IMR-90 (cell line): Measurements from ENCODE around the gene NT5DC1. TPM values are rescaled to one million over a fixed set of nuclear protein-coding genes. Genes with fewer than 3 reads are reported as not detected.

ENCODE experiments used
- ATAC-seq: fragments of 200-7000 bp; cut with Tn5 transposase; 2 replicates; pipeline ENCODE4 v1.9.1; 2020; ENCODE audit warnings: low read depth, mild to moderate bottlenecking, moderate library complexity
- BruUV-seq: library from RNA; stranded (reverse); fragments of 400-500 nt; replicated peaks from 2 replicates; lab custom pipeline; 2021; lab: Mats Ljungman, UMichigan
- CTCF ChIA-PET: fragments of 300-600 bp; formaldehyde crosslinking; extraction: SDS; loops from one replicate; lab custom pipeline; 2021; ENCODE audit warnings: antibody characterized with exemption; lab: Yijun Ruan, JAX
- POLR2A ChIA-PET: fragments of 300-600 bp; sonication (Branson Sonifier 250); formaldehyde crosslinking; loops from one replicate; lab custom pipeline; 2022; ENCODE audit warnings: antibody characterized with exemption; ENCODE audit not compliant: unreplicated experiment; lab: Charles Lee
- DNase-seq: peaks from one replicate; pipeline ENCODE4 v3.0.0; 2013
- H2AFZ ChIP-seq: replicated peaks from 2 replicates; pipeline ENCODE3; 2013; ENCODE audit warnings: low read length, mild to moderate bottlenecking; ENCODE audit not compliant: poor library complexity
- H2AK5ac ChIP-seq: 2 replicates; pipeline ENCODE4 v1.6.1; 2013; ENCODE audit warnings: low read depth, low read length, inconsistent platforms
- H2AK9ac ChIP-seq: replicated peaks from 2 replicates; pipeline ENCODE3; 2013; ENCODE audit warnings: mild to moderate bottlenecking, low read depth, low read length, moderate library complexity; ENCODE audit not compliant: poor library complexity
- H2BK120ac ChIP-seq: 2 replicates; pipeline ENCODE4 v1.6.1; 2013; ENCODE audit warnings: low read depth, low read length, inconsistent platforms
- H2BK15ac ChIP-seq: 3 replicates; pipeline ENCODE4 v1.6.1; 2013; ENCODE audit warnings: low read depth, low read length, inconsistent platforms
- H2BK20ac ChIP-seq: 2 replicates; pipeline ENCODE4 v1.6.1; 2013; ENCODE audit warnings: low read depth, mild to moderate bottlenecking, inconsistent platforms, low read length, moderate library complexity
- H2BK5ac ChIP-seq: 2 replicates; pipeline ENCODE4 v1.6.1; 2013; ENCODE audit warnings: mild to moderate bottlenecking, low read depth, low read length, inconsistent platforms; ENCODE audit not compliant: poor library complexity, severe bottlenecking
- H3K14ac ChIP-seq: replicated peaks from 2 replicates; pipeline ENCODE4 v1.6.1; 2013; ENCODE audit warnings: low read depth, low read length, inconsistent platforms
- H3K18ac ChIP-seq: 2 replicates; pipeline ENCODE4 v1.6.1; 2013; ENCODE audit warnings: low read depth, low read length, control low read depth
- H3K23ac ChIP-seq: 2 replicates; pipeline ENCODE4 v1.6.1; 2013; ENCODE audit warnings: low read depth, low read length, inconsistent platforms
- H3K27ac ChIP-seq: 2 replicates; pipeline ENCODE4 v1.5.1; 2013; ENCODE audit warnings: mild to moderate bottlenecking, control low read depth, low read length; ENCODE audit not compliant: insufficient read depth
- H3K27me3 ChIP-seq: 2 replicates; pipeline ENCODE4 v1.6.1; 2013; ENCODE audit warnings: low read length; ENCODE audit not compliant: control insufficient read depth, insufficient read depth
- H3K36me3 ChIP-seq: 2 replicates; pipeline ENCODE4 v1.6.1; 2013; ENCODE audit warnings: low read length, mixed read lengths; ENCODE audit not compliant: control insufficient read depth, insufficient read depth
- H3K4ac ChIP-seq: 2 replicates; pipeline ENCODE4 v1.6.1; 2013; ENCODE audit warnings: low read depth, low read length, inconsistent platforms
- H3K4me1 ChIP-seq: 2 replicates; pipeline ENCODE4 v1.6.1; 2013; ENCODE audit warnings: low read length, mixed read lengths; ENCODE audit not compliant: control insufficient read depth, insufficient read depth
- H3K4me2 ChIP-seq: 2 replicates; pipeline ENCODE4 v1.6.1; 2013; ENCODE audit warnings: low read depth, mild to moderate bottlenecking, control low read depth, low read length, moderate library complexity
- H3K4me3 ChIP-seq: 2 replicates; pipeline ENCODE4 v1.5.1; 2013; ENCODE audit warnings: low read depth, mild to moderate bottlenecking, control low read depth, low read length, moderate library complexity; ENCODE audit not compliant: insufficient read depth
- H3K56ac ChIP-seq: 2 replicates; pipeline ENCODE4 v1.6.1; 2013; ENCODE audit warnings: low read length, inconsistent platforms; ENCODE audit not compliant: insufficient read depth; ENCODE audit errors: extremely low read depth
- H3K79me1 ChIP-seq, 2 experiments: 2 replicates each; pipeline ENCODE4 v1.6.1; 2013; ENCODE audit warnings: low read length in 2 of 2, inconsistent platforms in 1 of 2, low read depth in 1 of 2
- H3K9ac ChIP-seq: 2 replicates; pipeline ENCODE4 v1.6.1; 2013; ENCODE audit warnings: low read depth, low read length, control low read depth
- H3K9me1 ChIP-seq: 2 replicates; pipeline ENCODE4 v1.6.1; 2013; ENCODE audit warnings: low read length, inconsistent platforms; ENCODE audit not compliant: insufficient read depth
- H3K9me3 ChIP-seq: 2 replicates; pipeline ENCODE4 v1.6.1; 2013; ENCODE audit warnings: low read length; ENCODE audit not compliant: control insufficient read depth, insufficient read depth
- H4K20me1 ChIP-seq: 2 replicates; pipeline ENCODE4 v1.6.1; 2013; ENCODE audit warnings: low read length, inconsistent platforms; ENCODE audit not compliant: insufficient read depth
- H4K5ac ChIP-seq: 2 replicates; pipeline ENCODE4 v1.6.1; 2013; ENCODE audit warnings: mild to moderate bottlenecking, low read depth, low read length, control low read depth
- H4K8ac ChIP-seq, 2 experiments: 2 replicates each; pipeline ENCODE4 v1.6.1; 2013; ENCODE audit warnings: low read depth in 2 of 2, low read length in 2 of 2, control low read depth in 1 of 2, inconsistent platforms in 1 of 2
- H4K91ac ChIP-seq: 2 replicates; pipeline ENCODE4 v1.6.1; 2013; ENCODE audit warnings: low read depth, low read length, inconsistent platforms; ENCODE audit not compliant: insufficient read depth
- BHLHE40 ChIP-seq: fragments of 150-350 bp; IDR thresholded peaks from 2 replicates; pipeline ENCODE4 v1.6.1; 2016; ENCODE audit warnings: mild to moderate bottlenecking, low read depth, low read length
- CEBPB ChIP-seq: IDR thresholded peaks from 2 replicates; pipeline ENCODE4 v1.6.1; 2012; ENCODE audit warnings: low read depth, low read length, improper control_type of control experiment
- CHD1 ChIP-seq: IDR thresholded peaks from 2 replicates; pipeline ENCODE4 v1.6.1; 2012; ENCODE audit warnings: low read depth, low read length, improper control_type of control experiment
- CTCF ChIP-seq: conservative IDR thresholded peaks from 2 replicates; pipeline ENCODE4 v1.5.1; 2012; ENCODE audit warnings: mild to moderate bottlenecking, low read depth, low read length, improper control_type of control experiment
- ELK1 ChIP-seq: fragments of 150-350 bp; IDR thresholded peaks from 2 replicates; pipeline ENCODE4 v1.6.1; 2016; ENCODE audit warnings: low read depth, mild to moderate bottlenecking, low read length, moderate library complexity, borderline replicate concordance
- MXI1 ChIP-seq: IDR thresholded peaks from 2 replicates; pipeline ENCODE4 v1.6.1; 2012; ENCODE audit warnings: low read depth, mild to moderate bottlenecking, low read length, moderate library complexity, borderline replicate concordance
- NFE2L2 ChIP-seq: fragments of 150-350 bp; IDR thresholded peaks from 2 replicates; pipeline ENCODE4 v1.6.1; 2016; ENCODE audit warnings: low read depth, mild to moderate bottlenecking, low read length
- POLR2A ChIP-seq: IDR thresholded peaks from 2 replicates; pipeline ENCODE4 v1.6.1; 2012; ENCODE audit warnings: mild to moderate bottlenecking, low read depth, low read length
- RAD21 ChIP-seq: IDR thresholded peaks from 2 replicates; pipeline ENCODE4 v1.6.1; 2012; ENCODE audit warnings: low read length, improper control_type of control experiment
- RCOR1 ChIP-seq: IDR thresholded peaks from 2 replicates; pipeline ENCODE4 v1.6.1; 2012; ENCODE audit warnings: mild to moderate bottlenecking, low read length, improper control_type of control experiment; ENCODE audit not compliant: insufficient replicate concordance
- SMC3 ChIP-seq: fragments of 150-350 bp; IDR thresholded peaks from 2 replicates; pipeline ENCODE4 v1.6.1; 2016; ENCODE audit warnings: low read depth, mild to moderate bottlenecking, antibody characterized with exemption, low read length, moderate library complexity
- USF2 ChIP-seq: fragments of 150-350 bp; IDR thresholded peaks from 2 replicates; pipeline ENCODE4 v1.6.1; 2017; ENCODE audit warnings: mild to moderate bottlenecking, antibody characterized with exemption, low read length, low read depth
- WGBS, 2 experiments: methylation state at CpG; one replicate each; pipeline versions ENCODE4 v1.1.5 to v1.1.7; 2013; ENCODE audit warnings: missing lambda C conversion rate in 2 of 2; ENCODE audit not compliant: insufficient read length in 1 of 2; ENCODE audit errors: extremely low coverage in 2 of 2; 5-methylcytosine and 5-hydroxymethylcytosine counted together
- dilution Hi-C: fragments of 300-500 bp; cut with HindIII; formaldehyde crosslinking; loops from one replicate; pipeline ENCODE4 v1.14.3; 2018; ENCODE audit warnings: low sequenced_read_pairs; ENCODE audit not compliant: unreplicated experiment
- in situ Hi-C: fragments of 300-500 bp; cut with MboI; formaldehyde crosslinking; loops from 3 replicates; pipeline ENCODE4 v1.14.3; 2019; ENCODE audit warnings: low sequenced_read_pairs, inconsistent platforms, mixed read lengths
- intact Hi-C: fragments of 100-400 bp; cut with micrococcal nuclease; formaldehyde crosslinking; loops from 2 replicates; pipeline ENCODE4 v1.10.0; 2022
- polyA plus RNA-seq, 3 experiments: library from polyadenylated mRNA; depleted of rRNA; stranded (reverse); fragments of >200 nt; gene quantifications; 2 replicates each; pipeline ENCODE4 v1.2.3, GENCODE V29; 2012; ENCODE audit warnings: low replicate concordance in 1 of 3
- total RNA-seq: library from RNA; depleted of rRNA; stranded (reverse); fragments of >200 nt; gene quantifications from 2 replicates; pipeline ENCODE4 v1.2.3, GENCODE V29; 2012

The NT5DC1 gene
- total and polyA plus RNA-seq, 2 of the 4 experiments (the other 2 are of a cell fraction): 11.7 to 16.8 TPM

- Histone ChIP-seq H3K4me3 (no peak overlapping the region), H2BK120ac (no peak overlapping the region), H3K56ac (no peak overlapping the region), H3K14ac (no peak overlapping the region), H2BK20ac (no peak overlapping the region), H2AK9ac (no peak overlapping the region), H3K36me3 (no peaks in the 10 kb centered on the region), H3K27ac (no peak overlapping the region), H4K8ac (no peak overlapping the region), H3K4ac (no peak overlapping the region), H3K4me1 (peaks cover 8% of the 10 kb centered on the region), H2AFZ (no peak overlapping the region), H3K79me1 (no peaks in the 10 kb centered on the region), H3K9me1 (0 out of 2 replicates have a peak, but pooled peaks cover 3% of the 10 kb centered on the region), H3K9ac (no peak overlapping the region), H3K9me3 (no peaks in the 10 kb centered on the region), H4K20me1 (no peaks in the 10 kb centered on the region), H3K27me3 (no peaks in the 10 kb centered on the region), H2BK5ac (no peak overlapping the region), H2AK5ac (no peak overlapping the region), H3K23ac (no peak overlapping the region), H3K4me2 (no peak overlapping the region), H4K91ac (no peak overlapping the region), H4K5ac (no peak overlapping the region), H2BK15ac (no peak overlapping the region), H3K18ac (no peak overlapping the region)
- ChIA-PET CTCF (no interaction called here), POLR2A (no interaction called here)
- in situ Hi-C loops (no loop called here), dilution Hi-C loops (no loop called here), intact Hi-C loops (no loop called here)
- DNase-seq (no peak), ATAC-seq (no peak)
- TF ChIP-seq CEBPB (no peak), USF2 (no peak), NFE2L2 (no peak), POLR2A (no peak), SMC3 (no peak), CTCF (no peak), RAD21 (no peak), RCOR1 (no peak), ELK1 (no peak), CHD1 (no peak), MXI1 (no peak), BHLHE40 (no peak)
- BruUV-seq: no TSS peak
- WGBS, 2 experiments: no CpG with 5 or more reads among the region's 2 CpGs
These were observed 42.9 kb upstream of the NT5DC1 start for GRCh38 chr6:116057766-116058165.
